ENCODE measurements around the gene ROR1.

Gene ROR1

GRCh38 chr1:63772876-63773275, 941 bp upstream of the ROR1 start:
- Histone ChIP-seq H3K9me3 (ENCODE audit: control insufficient read depth, insufficient read depth, low read depth, low read length) (no peaks in the 10 kb centered on the region), H3K4me1 (ENCODE audit: control insufficient read depth, insufficient read depth, low read length) (peaks cover 14% of the 10 kb centered on the region), H3K27ac (ENCODE audit: extremely low read depth, low read depth, low read length) (no peak overlapping the region), H3K36me3 (ENCODE audit: control insufficient read depth in 2 of 2, insufficient read depth in 1 of 2, low read length in 2 of 2) (no peaks in the 10 kb centered on the region), H3K4me3 (ENCODE audit: low read depth, low read length) (no peak overlapping the region)
- ChIA-PET POLR2A (no interaction called here), CTCF (interaction anchor here (0.6 to 2.4 kb wide), 15 partner anchors 9 to 1464 kb away, joined by 3 to 10 read pairs (median 4); no protein-coding TSS in a partner anchor)
- TF ChIP-seq ZNF621 (tag by site-specific recombination; IDR thresholded peaks at IDR 0.05) = no peak
- 0 out of 2 replicates have a peak, but pooled peaks have one; percentile 8 for TF ChIP-seq PRDM6 (tag by site-specific recombination; IDR thresholded peaks at IDR 0.05)

GRCh38 chr1:63773496-63773814, 362 bp upstream of the ROR1 start:
- Histone ChIP-seq H3K9me3 (ENCODE audit: control insufficient read depth, insufficient read depth, low read depth, low read length) (no peaks in the 10 kb centered on the region), H3K36me3 (ENCODE audit: control insufficient read depth in 2 of 2, insufficient read depth in 1 of 2, low read length in 2 of 2) (no peaks in the 10 kb centered on the region), H3K27ac (ENCODE audit: extremely low read depth, low read depth, low read length) (peak overlapping the region; percentile 58; the same call in 1 of the 2 replicates), H3K4me3 (ENCODE audit: low read depth, low read length) (peak overlapping the region; percentile 80), H3K4me1 (ENCODE audit: control insufficient read depth, insufficient read depth, low read length) (peaks cover 20% of the 10 kb centered on the region)
- CTCF ChIA-PET = interaction anchor here (0.7 to 2.4 kb wide), 18 partner anchors 10 to 1464 kb away, joined by 3 to 10 read pairs (median 4); no protein-coding TSS in a partner anchor
- POLR2A ChIA-PET = no interaction called here
- TF ChIP-seq ZNF521 (tag by site-specific recombination; IDR thresholded peaks at IDR 0.05) (no peak), ZNF155 (tag by site-specific recombination; IDR thresholded peaks at IDR 0.05) (no peak), ZNF335 (tag by site-specific recombination; conservative IDR thresholded peaks at IDR 0.05) (peak; percentile 80), ZNF518A (tag by site-specific recombination; conservative IDR thresholded peaks at IDR 0.05; ENCODE audit: low read depth) (no peak), ATF2 (tag by site-specific recombination; IDR thresholded peaks at IDR 0.05; ENCODE audit: low read depth) (no peak), HOXD13 (CRISPR knock-in tag; IDR thresholded peaks at IDR 0.05; ENCODE audit: borderline replicate concordance) (no peak), ZNF423 (tag by site-specific recombination; IDR thresholded peaks at IDR 0.05) (no peak)

- no peaks in the 10 kb centered on the region for H3K36me3 ChIP-seq (ENCODE audit: control insufficient read depth in 2 of 2, insufficient read depth in 1 of 2, low read length in 2 of 2)
- H3K4me1 ChIP-seq (ENCODE audit: control insufficient read depth, insufficient read depth, low read length) = peaks cover 31% of the 10 kb centered on the region
- H3K9me3 ChIP-seq (ENCODE audit: control insufficient read depth, insufficient read depth, low read depth, low read length) = no peaks in the 10 kb centered on the region
- peak overlapping the region; percentile 92; the same call in 1 of the 2 replicates for H3K27ac ChIP-seq (ENCODE audit: extremely low read depth, low read depth, low read length)
- ChIA-PET POLR2A (no interaction called here), CTCF (interaction anchor here (0.5 to 1.6 kb wide), 12 partner anchors 10 to 389 kb away, joined by 3 to 9 read pairs (median 4); no protein-coding TSS in a partner anchor)
- H3K4me3 ChIP-seq (ENCODE audit: low read depth, low read length) = peak overlapping the region; percentile 80
- TF ChIP-seq ZBTB26 (tag by site-specific recombination; optimal IDR thresholded peaks at IDR 0.05) = peak; percentile 93
- no peak for TF ChIP-seq ZBTB21 (tag by site-specific recombination; IDR thresholded peaks at IDR 0.05)
- peak; percentile 74; the same call in 1 of the 2 replicates for TF ChIP-seq KLF8 (tag by site-specific recombination; IDR thresholded peaks at IDR 0.05)
- TF ChIP-seq ZBTB17 (tag by site-specific recombination; IDR thresholded peaks at IDR 0.05) = peak; percentile 76
- no peak for TF ChIP-seq HOXA7 (CRISPR knock-in tag; IDR thresholded peaks at IDR 0.05; ENCODE audit: borderline replicate concordance)
- TF ChIP-seq ZNF354C (tag by site-specific recombination; IDR thresholded peaks at IDR 0.05; ENCODE audit: borderline replicate concordance, low read depth) = no peak
- no peak for TF ChIP-seq ZNF148 (tag by site-specific recombination; IDR thresholded peaks at IDR 0.05; ENCODE audit: borderline replicate concordance)
Measured at GRCh38 chr1:63774617-63775417, 1.0 kb downstream of the ROR1 start.

All from HEK293 (cell line).